HG03521 (cell line): ENCODE data around the gene RMC1.
"Not testable (repeated sequence)": the region's sequence is repeated elsewhere in the genome, so short reads cannot be mapped to it uniquely, and the experiment has no call there.

Experiments used
- ATAC-seq: cut with Tn5 transposase; IDR thresholded peaks from one replicate; pipeline ENCODE4 v1.9.1; 2021; ENCODE audit warnings: mild to moderate bottlenecking, moderate library complexity; ENCODE audit not compliant: unreplicated experiment

The RMC1 gene

DNA sequence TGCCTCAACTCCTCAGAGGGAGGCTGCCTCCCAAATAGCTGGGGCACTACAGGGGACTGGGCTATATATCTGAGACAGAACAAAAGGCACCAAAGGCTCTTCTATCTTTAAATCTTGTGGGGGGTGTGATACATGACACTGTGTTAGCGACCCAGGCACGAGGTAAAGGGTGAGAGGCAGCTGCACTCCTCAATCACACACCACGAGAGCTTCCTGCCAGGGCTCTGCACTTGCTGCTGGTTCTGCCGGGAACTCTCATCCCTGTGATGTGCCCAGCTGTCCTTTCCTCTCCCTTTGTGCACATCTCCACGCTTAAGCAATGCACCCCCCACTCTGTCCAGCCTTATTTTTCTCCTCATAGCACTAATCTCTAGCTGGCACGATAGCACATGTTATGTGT, 50.6 kb downstream of the RMC1 start:
- no peak for ATAC-seq

DNA sequence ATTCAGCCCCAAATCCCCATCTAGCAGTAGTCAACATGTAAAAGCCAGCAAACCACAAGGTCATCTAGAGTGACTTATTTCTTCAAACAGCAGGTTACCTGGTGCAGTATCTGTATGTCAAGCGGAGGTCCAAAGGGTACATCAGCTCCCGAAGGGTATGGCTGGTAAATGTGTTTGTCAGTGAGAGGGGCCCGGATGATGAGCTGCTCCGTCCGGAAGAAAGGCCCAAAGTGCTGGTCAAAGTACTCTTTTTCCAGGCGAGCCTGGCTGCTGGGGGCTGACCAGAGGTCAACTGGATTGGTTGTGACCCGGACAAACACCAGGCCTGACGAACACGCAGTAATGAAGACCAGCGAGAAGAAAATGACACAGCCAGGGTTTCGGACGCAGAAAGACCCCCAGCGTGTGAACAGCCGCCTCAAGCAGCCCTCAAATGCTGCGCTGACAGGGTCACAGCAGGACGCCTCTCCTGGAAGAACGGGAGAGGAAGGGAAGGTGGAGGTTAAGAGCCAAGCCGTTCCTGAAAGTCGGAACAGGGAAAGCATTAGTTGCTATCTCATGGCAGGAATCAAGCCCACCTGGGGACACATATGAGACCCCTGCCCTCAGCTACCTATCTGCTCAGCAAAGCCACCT, 53.0 kb downstream of the RMC1 start:
- ATAC-seq = no peak

DNA sequence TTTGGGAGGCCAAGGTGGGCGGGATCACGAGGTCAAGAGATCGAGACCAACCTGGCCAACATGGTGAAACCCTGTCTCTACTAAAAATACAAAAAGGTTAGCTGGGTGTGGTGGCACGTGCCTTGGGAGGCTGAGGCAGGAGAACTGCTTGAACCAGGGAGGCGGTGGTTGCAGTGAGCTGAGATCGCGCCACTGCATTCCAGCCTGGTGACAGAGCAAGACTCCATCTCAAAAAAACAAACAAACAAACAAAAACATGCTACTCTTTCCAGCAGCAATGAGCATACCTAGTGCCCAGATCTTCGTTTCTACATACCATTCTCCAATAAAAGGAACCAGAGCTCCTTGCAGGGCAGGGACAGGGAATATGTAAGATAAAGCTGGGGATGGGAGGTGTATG, 54.2 kb downstream of the RMC1 start:
- ATAC-seq = not testable (repeated sequence)

DNA sequence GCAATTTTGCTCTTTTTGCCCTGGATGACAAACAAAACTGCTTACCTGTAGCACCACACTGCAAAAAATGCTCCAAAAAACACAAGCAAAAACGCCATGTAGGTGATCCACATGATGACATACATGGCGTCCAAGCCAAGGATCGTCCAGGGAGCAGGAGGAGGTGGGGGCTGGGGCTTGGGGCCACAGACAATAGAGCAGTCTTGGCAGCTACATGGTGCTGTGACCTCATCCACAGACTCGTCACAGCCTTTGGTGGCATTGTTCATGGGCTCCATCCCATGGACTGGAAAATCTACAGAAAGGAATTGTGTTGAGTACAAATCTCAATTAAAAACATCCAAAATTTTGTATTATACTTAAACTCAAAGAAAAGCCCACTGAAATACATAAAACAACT, 56.9 kb downstream of the RMC1 start:
- no peak for ATAC-seq

DNA sequence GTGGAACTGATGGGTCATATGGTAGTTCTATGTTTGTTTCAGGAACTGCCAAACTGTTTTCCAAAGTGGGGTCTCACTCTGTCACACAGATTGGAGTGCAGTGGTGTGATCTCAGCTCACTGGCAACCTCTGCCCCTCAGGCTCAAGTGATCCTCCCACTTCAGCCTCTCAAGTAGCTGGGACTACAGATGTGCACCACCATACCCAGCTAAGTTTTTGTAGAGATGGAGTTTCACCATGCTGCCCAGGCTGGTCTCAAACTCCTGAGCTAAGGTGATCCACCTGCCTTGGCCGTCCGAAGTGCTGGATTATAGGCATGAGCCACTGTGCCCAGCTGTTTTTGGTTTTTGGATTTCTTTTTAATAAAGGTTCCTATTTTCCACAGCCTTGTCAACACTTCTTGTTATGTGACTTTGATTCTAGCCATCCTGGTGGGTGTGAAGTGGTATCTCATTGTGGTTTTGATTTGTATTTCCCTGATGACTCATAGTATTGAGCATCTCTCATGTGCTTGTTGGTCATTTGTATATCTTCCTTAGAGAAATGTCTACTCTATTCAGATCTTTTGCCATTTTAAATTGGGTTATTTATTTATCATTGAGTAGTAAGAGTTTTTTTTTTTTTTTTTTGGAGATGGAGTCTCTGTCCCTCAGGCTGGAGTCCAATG, 60.2 kb downstream of the RMC1 start:
- ATAC-seq = no peak

DNA sequence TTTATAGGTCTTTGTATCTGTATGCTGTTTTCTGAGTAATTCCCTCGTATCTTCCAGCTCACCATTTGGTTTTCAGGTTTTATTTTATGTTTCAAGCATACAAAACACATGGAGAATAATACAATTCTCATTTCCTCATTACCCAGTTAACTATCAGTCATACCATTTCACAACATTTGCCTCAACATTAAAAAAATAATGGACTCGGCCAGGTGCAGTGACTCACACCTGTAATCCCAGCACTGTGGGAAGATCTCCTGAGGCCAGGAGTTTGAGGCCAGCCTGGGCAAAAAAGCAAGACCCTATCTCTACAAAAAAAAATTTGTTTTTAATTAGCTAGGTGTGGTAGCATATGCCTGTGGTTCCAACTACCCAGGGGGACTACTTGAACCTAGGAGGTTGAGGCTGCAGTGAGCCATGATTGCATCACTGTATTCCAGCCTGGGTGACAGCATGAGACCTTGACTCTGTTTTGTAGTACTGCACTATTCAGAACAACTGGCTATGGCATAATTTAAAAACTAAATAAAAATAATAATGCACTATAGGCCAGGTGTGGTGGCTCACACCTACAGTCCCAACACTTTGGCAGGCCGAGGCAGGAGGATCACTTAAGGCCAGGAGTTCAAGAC, 62.7 kb downstream of the RMC1 start:
- ATAC-seq = no peak

DNA sequence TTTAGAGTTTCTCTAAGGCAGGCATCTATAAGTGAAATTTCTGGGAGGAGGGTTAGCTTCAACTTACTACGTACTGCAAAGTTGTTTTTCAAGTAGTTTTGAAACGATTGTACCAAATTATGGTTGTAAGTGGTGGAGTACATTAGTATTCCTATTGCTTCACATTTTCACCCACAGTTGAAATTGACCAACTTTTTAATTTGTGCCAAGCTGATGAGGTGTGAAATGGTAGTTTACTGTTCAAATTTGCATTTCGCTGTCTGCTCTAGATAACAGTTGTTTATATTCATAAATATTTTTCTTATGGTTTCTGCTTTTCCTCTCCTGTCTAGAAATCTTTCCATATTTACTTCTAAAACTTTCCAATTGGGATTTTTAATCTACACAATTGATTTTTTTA, 64.4 kb downstream of the RMC1 start:
- no peak for ATAC-seq

DNA sequence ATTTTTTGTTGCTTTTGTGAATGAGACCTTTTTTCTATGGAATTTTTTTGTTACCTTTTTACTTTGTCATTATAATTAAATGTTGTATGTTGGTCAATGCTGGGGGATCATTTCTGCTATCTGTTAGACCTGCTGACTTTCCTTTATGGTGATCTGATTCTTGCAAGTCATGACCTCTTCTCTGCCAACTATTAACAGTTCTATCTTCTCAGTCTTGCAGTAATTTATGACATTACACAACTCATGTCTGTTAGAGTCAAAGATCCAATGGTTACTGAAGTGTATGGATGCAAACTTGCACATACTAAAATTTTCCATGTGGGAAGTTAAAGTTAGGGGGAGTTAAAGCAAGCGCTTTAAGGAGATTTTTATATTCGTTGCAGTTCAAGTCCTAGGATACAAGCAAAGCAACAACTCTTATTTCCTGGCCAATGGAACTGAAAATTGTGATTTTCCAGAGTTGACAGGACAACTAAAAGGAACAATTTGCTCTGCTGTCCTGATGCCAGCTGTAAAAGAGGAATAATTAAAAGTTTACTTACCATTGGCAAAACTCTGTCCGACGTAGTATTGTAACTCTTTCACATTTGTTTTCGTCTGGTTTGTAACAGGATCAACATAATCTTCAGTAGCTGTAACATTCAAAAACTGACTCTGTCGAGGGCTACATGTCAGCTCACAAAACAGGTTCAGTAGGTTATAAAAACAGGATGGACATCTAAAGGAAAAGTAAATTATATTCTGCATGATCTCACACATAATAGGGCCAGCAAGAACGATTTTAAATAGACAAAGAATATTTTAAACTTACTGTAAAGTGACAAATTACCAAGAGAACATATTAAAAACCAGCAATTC, 65.2 kb downstream of the RMC1 start:
- no peak for ATAC-seq

DNA sequence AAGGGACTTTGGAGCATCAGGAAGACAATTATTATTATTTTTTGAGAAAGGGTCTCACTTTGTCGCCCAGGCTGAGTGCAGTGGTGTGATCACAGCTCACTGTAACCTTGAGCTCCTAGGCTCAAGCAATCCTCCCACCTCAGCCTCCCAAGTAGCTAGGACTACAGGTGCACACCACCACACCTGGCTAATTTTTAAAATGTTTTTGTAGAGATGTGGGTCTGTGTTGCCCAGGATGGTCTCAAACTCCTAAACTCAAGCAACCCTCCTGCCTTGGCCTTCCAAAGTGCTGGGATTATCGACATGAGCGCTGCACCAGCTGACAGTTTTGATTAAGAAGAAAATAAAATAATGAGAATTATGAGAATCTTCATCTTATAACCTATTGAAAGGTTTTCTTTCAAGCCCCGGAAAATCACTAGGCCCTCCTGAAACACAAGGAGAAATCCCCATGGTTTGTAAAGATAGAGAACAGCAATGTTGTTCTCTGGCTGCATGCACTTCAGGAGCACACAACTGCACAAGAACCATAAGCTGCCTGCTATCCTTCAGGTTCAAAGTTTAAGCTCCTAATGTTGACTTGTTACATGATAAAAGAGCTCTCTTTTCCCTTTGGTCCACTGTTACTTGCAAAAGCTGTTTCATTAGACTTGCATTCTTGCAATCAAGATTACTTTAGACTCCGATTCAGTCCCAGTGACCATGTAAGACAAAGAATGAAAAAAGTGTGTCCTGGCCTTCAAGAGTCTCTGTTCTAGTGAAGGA, 66.2 kb downstream of the RMC1 start:
- ATAC-seq = no peak

DNA sequence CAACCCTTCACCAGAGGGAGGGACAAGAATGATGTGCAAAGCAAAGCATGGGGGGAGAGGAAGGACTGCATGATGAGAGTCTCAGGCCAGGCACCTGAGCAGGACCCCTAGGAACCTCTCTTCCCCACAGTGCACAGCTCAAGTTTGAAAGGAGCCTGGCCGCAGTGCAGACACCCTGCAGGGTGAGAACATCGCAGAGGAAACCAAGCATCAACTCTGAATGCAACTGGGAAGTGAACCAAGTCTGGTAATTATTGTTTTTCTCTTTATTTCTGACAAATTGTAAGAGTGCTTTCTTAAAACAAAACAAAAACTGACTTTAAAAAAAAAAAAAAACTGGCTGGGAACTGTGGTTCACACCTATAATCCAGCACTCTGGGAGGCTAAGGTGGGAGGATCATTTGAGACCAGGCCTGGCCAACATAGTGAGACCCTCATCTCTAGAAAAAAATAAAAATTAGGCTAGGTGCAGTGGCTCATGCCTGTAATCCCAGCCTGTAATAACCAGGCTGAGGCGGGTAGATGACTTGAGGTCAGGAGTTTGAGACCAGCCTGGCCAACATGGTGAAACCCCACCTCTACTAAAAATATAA, 67.7 kb downstream of the RMC1 start:
- ATAC-seq = no peak

DNA sequence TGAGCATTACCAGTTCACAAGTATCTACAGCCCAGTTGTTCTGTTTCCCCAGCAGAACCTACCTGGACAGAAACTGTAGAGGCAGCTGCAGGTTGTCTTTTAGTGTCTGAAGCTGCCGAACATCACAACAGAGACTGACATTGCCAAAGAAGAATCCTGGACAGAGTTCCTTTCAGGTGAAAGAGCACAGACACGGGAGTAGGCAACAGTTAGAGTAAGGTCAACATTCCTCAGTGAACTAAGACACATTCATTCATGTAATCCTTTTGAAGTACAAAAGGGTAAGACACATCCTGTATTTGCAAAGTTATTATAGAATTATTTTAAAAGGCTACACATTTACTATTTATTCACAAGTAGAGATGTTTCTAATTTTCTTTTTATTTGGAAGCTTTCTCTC, 68.7 kb downstream of the RMC1 start:
- no peak for ATAC-seq

DNA sequence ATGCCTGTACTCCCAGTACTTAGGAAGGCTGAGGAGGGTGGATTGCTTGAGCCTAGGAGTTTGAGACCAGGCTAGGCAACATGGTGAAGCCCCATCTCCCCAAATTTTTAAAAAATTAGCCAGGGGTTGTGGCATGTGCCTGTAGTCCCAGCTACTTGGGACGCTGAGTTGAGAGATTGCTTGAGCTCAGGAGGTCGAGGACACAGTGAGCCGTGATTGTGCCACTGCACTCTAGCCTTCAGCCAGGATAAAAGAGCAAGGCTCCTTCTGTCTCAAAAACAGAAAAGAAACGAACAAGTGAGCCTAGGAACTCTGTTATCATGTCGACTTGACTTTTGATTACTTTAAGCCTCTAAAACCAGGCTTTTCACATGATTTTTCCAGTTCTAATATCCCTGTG, 69.3 kb downstream of the RMC1 start:
- ATAC-seq = no peak

DNA sequence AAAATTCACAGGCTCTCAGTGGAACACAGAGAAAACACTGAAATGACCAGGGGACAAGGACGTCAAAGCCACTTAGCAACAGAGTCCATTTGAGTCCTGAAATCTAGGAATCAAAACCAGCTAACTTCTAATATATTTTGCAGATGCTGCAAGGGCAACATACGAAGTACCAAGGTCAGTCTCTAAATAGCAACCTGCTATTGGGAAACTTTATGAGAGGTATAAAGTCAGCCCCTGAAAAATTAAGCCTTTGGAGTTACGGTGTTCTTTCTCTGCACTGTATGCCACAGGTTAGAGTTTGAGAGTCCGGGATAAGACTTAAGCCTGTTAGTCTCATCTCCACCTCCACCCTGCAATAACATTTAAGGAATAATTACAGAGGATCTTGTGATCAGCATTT, 69.7 kb downstream of the RMC1 start:
- ATAC-seq = no peak

DNA sequence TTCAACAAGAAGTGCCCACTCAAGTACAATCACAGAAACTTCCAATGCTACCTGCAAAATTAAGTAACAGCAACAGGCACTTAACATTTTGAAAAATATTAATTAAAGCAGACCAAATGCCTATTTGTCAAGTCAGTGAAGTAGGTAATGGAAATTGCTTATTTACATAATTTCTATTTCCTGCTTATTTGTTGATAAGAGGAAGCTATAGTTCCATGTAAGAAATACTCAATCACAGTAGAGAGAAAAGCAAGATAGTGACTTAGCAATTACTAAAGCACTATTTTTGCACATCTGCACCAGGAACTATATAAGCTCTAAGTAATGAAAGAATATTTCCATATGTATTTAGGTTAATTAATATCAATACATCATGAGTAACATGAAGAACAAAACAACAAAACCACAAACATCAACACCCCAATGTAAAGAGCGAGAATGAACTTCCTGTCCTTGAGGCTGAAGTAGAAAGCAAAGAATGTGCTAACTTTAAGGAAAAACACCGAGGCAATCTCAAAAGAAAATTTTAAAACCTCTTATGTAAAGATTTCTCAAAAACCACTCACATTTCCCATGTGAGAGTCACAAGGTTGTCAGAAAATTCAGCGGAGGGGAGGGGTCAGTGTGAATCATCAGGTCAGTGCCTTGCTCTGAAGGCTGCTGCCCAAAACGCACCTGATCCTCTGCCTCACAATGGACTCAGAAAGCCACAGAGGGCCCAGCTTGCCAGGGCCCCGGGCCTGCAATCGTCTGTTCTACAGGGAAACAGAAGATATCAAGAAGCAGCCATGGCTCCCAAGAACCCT, 70.5 kb downstream of the RMC1 start:
- no peak for ATAC-seq

DNA sequence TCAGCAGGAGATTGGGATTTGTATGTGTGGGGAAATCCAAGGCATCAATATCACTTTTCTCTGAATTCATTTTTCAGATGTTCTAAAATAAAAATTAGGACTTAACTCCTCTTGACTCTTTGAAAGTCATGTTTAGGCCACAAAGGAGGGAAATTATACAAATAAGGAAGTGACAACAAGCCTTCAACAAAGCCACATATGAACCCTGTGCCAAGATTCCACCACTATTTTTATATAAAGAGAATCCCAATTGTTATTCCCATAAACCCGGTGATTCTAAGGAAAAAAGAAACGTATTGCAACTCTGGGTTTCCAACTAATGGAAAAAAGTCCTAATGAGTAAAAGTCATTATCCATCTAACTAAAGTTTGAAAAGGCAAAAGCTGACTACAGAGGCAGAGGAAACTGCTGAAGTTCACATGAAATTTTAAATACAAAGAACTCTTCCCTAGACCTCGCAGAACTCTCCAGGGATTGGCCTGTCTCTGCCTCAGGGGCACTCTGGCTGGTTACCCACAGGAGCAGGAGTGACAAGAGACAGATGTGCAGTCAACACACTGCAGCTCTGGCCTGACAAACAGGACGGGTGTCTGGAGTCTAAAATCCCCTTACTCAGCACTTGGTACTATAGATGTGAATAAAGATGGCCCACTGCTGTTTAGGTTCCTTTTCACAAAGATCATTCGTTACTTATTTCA, 71.4 kb downstream of the RMC1 start:
- ATAC-seq = no peak

DNA sequence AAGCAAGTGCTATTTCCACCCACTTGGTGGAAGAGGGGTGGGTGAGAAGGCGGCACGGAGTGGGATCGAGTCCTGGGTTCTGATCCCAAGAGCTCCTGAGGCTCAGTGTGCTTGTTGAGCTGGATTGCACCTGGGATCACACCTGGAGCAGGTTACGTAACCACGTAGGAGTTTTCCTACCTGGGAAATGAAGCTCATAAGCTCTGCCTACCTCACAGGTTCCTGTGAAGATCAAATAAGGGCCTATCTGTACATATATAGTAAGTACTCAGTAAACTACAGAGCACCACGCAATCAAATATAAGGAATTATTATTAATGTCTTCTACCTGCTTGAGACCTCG, 72.0 kb downstream of the RMC1 start:
- no peak for ATAC-seq

DNA sequence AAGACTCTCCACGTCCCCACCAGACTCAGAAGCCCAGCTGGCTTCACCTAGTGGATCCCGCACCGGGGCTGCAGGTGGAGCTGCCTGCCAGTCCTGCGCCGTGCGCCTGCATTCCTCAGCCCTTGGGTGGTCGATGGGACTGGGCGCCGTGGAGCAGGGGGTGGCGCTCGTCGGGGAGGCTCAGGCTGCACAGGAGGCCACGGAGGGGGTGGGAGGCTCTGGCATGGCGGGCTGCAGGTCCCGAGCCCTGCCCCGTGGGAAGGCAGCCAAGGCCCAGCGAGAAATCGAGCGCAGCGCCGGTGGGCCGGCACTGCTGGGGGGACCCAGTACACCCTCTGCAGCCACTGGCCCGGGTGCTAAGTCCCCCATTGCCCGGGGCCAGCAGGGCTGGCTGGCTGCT, 74.2 kb downstream of the RMC1 start:
- not testable (repeated sequence) for ATAC-seq

DNA sequence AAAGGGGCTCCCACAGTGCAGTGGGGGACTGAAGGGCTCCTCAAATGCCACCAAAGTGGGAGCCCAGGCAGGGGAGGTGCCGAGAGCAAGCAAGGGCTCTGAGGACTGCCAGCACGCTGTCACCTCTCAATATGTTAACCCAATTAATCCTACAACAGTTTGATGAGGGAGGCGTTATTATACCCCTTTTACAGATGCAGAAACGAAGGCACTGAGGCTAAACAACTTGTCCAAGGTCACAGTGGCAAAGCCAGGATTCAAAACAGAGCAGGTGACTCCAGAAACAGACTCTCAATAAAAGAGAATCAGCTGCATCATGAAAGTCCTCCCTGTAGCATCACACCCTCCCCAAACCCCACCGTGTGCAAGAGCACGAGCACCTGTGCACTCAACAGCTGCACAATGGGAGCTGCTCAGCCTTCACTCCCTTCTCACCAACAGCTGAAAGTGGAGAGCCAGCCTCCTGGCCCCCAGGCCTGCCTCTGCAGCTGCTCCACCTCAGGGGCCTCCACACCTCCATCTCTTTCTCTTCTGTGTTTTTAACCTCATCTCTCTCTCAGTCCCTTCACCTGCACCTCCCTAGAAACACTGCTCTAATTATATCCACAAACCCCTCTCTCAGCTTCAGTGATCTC, 74.9 kb downstream of the RMC1 start:
- no peak for ATAC-seq
